Skin of body (tissue), 2 donors: ENCODE measurements around the gene HPD. TPM values are rescaled to one million over a fixed set of nuclear protein-coding genes. Genes with fewer than 3 reads are reported as not detected.

Experiments used
- DNase-seq: peaks from one replicate; lab custom pipeline; 2025; lab: John Stamatoyannopoulos, UW
- total RNA-seq: library from RNA; depleted of rRNA; stranded (reverse); fragments of >200 nt; gene quantifications from one replicate; pipeline ENCODE4 v1.2.3, GENCODE V29; 2014

HPD gene
- total RNA-seq, 1 donor from 2014 or later: not detected

- no peak for DNase-seq
Observed at GRCh38 chr12:121828826-121829225, 29.8 kb downstream of the HPD start.

GRCh38 chr12:121828306-121828705 lies 30.4 kb downstream of the HPD start:
- no peak for DNase-seq

- no peak for DNase-seq
Observed at GRCh38 chr12:121827351-121828099, 31.1 kb downstream of the HPD start.

GRCh38 chr12:121826318-121827150 lies 32.1 kb downstream of the HPD start:
- no peak for DNase-seq

- DNase-seq: no peak
Observed at GRCh38 chr12:121825041-121825523, 33.6 kb downstream of the HPD start.

GRCh38 chr12:121823727-121824115 lies 34.9 kb downstream of the HPD start:
- no peak for DNase-seq

- DNase-seq: no peak
Observed at GRCh38 chr12:121823101-121823726, 35.4 kb downstream of the HPD start.

- DNase-seq: no peak
Observed at GRCh38 chr12:121822393-121823100, 36.1 kb downstream of the HPD start.

GRCh38 chr12:121820056-121820455 lies 38.6 kb downstream of the HPD start:
- DNase-seq: no peak

GRCh38 chr12:121819212-121819949 lies 39.3 kb downstream of the HPD start:
- no peak for DNase-seq

- no peak for DNase-seq
Observed at GRCh38 chr12:121817648-121818043, 41.0 kb downstream of the HPD start.

- DNase-seq: no peak
Observed at GRCh38 chr12:121816925-121817647, 41.6 kb downstream of the HPD start.

GRCh38 chr12:121815263-121815662 lies 43.4 kb downstream of the HPD start:
- DNase-seq: no peak

GRCh38 chr12:121814429-121815119 lies 44.1 kb downstream of the HPD start:
- DNase-seq: no peak

GRCh38 chr12:121813951-121814350 lies 44.7 kb downstream of the HPD start:
- DNase-seq: no peak

- no peak for DNase-seq
Observed at GRCh38 chr12:121812921-121813896, 45.5 kb downstream of the HPD start.

- DNase-seq: peak; percentile 68
Observed at GRCh38 chr12:121812320-121812871, 46.3 kb downstream of the HPD start.
